ENCODE results near the gene ENPEP. TPM values are rescaled to one million over a fixed set of nuclear protein-coding genes. Genes with fewer than 3 reads are reported as not detected.

Gene ENPEP
- total RNA-seq, 1 experiment from 2014 or later, result 0.33 TPM

DNA sequence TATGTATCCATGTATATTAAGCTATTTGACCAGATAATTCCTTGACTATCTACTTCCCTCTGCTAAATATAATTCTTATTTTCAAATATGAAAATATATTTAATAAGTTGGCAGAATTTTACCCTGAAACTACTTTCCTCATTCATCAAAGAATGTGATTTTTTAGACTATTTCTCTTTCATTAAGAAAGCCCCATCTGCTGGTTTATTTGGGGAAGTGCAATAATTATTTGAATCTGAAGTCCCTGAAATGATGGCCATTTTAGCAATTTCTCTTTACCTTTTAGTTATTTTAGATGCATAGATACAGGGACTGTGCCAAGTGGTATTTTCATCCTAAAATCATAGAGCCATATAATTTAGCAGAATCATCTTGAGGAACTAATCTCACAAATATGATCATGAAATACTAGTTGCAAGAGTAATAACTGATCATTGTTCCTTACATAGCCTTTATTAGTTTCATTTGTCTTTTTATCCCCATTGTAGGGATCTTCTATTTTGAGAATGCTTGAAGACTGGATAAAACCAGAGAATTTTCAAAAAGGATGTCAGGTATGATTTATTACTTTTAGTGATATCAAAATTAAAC lies 39.0 kb downstream of the ENPEP start:
- DNase-seq (ENCODE audit: low spot score) (no peak), ATAC-seq (no peak)
- H3K4me1 Mint-ChIP-seq, result peaks cover 10% of the 10 kb centered on the region
- no peaks in the 10 kb centered on the region for H3K36me3 Mint-ChIP-seq
- H3K4me3 Mint-ChIP-seq, result no peak overlapping the region
- no peak for TF ChIP-seq ETV6 (CRISPR knock-in tag; IDR thresholded peaks at IDR 0.05)
- TF ChIP-seq, protein P1, sequence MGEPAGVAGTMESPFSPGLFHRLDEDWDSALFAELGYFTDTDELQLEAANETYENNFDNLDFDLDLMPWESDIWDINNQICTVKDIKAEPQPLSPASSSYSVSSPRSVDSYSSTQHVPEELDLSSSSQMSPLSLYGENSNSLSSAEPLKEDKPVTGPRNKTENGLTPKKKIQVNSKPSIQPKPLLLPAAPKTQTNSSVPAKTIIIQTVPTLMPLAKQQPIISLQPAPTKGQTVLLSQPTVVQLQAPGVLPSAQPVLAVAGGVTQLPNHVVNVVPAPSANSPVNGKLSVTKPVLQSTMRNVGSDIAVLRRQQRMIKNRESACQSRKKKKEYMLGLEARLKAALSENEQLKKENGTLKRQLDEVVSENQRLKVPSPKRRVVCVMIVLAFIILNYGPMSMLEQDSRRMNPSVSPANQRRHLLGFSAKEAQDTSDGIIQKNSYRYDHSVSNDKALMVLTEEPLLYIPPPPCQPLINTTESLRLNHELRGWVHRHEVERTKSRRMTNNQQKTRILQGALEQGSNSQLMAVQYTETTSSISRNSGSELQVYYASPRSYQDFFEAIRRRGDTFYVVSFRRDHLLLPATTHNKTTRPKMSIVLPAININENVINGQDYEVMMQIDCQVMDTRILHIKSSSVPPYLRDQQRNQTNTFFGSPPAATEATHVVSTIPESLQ (CRISPR knock-in tag; IDR thresholded peaks at IDR 0.05), result no peak
- TF ChIP-seq, protein P2, sequence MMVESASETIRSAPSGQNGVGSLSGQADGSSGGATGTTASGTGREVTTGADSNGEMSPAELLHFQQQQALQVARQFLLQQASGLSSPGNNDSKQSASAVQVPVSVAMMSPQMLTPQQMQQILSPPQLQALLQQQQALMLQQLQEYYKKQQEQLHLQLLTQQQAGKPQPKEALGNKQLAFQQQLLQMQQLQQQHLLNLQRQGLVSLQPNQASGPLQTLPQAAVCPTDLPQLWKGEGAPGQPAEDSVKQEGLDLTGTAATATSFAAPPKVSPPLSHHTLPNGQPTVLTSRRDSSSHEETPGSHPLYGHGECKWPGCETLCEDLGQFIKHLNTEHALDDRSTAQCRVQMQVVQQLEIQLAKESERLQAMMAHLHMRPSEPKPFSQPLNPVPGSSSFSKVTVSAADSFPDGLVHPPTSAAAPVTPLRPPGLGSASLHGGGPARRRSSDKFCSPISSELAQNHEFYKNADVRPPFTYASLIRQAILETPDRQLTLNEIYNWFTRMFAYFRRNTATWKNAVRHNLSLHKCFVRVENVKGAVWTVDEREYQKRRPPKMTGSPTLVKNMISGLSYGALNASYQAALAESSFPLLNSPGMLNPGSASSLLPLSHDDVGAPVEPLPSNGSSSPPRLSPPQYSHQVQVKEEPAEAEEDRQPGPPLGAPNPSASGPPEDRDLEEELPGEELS (CRISPR knock-in tag; IDR thresholded peaks at IDR 0.05), result no peak
- TF ChIP-seq, protein P3, sequence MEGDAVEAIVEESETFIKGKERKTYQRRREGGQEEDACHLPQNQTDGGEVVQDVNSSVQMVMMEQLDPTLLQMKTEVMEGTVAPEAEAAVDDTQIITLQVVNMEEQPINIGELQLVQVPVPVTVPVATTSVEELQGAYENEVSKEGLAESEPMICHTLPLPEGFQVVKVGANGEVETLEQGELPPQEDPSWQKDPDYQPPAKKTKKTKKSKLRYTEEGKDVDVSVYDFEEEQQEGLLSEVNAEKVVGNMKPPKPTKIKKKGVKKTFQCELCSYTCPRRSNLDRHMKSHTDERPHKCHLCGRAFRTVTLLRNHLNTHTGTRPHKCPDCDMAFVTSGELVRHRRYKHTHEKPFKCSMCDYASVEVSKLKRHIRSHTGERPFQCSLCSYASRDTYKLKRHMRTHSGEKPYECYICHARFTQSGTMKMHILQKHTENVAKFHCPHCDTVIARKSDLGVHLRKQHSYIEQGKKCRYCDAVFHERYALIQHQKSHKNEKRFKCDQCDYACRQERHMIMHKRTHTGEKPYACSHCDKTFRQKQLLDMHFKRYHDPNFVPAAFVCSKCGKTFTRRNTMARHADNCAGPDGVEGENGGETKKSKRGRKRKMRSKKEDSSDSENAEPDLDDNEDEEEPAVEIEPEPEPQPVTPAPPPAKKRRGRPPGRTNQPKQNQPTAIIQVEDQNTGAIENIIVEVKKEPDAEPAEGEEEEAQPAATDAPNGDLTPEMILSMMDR (IDR thresholded peaks at IDR 0.05), result peak; percentile 33; the same call in 1 of the 2 replicates
- TF ChIP-seq SOX15 (CRISPR knock-in tag; IDR thresholded peaks at IDR 0.05), result no peak
- no peak for TF ChIP-seq CREB1 (CRISPR knock-in tag; IDR thresholded peaks at IDR 0.05)
- TF ChIP-seq, protein P4, sequence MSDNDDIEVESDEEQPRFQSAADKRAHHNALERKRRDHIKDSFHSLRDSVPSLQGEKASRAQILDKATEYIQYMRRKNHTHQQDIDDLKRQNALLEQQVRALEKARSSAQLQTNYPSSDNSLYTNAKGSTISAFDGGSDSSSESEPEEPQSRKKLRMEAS (CRISPR knock-in tag; IDR thresholded peaks at IDR 0.05), result no peak
- TF ChIP-seq NFATC4 (CRISPR knock-in tag; IDR thresholded peaks at IDR 0.05), result no peak
- TF ChIP-seq NFE2L1 (CRISPR knock-in tag; IDR thresholded peaks at IDR 0.05), result no peak
- ChIA-PET CTCF (interaction anchor here (4.5 to 8.4 kb wide), 2 partner anchors 171 kb away, joined by 55 to 140 read pairs; no protein-coding TSS in a partner anchor), POLR2A (no interaction called here)
- no peak overlapping the region for H3K27ac Mint-ChIP-seq
- no peaks in the 10 kb centered on the region for H3K27me3 Mint-ChIP-seq (ENCODE audit: low read depth)
- no peaks in the 10 kb centered on the region for H3K9me3 Mint-ChIP-seq

DNA sequence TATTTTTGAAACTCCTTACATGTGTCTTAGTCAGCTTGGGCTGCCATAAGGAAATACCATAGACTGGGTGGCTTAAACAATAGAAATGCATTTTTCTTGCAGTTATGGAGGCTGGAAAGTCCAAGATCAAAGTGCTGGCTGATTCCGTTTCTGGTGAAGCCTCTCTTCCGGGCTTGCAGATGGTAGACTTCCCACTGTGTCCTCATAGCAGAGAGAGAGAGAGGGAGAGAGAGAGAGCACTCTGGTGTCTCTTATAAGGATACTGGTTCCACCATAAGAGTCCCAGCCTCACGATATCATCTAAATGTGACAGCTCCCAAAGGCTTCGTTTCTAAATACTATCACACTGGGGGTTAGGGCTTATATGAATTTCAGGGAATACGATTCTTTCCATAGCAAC lies 39.7 kb downstream of the ENPEP start:
- POLR2A ChIA-PET, result no interaction called here
- H3K27me3 Mint-ChIP-seq (ENCODE audit: low read depth), result no peaks in the 10 kb centered on the region
- no peak overlapping the region for H3K4me3 Mint-ChIP-seq
- DNase-seq (ENCODE audit: low spot score), result no peak
- H3K36me3 Mint-ChIP-seq, result no peaks in the 10 kb centered on the region
- no peaks in the 10 kb centered on the region for H3K9me3 Mint-ChIP-seq
- peaks cover 10% of the 10 kb centered on the region for H3K4me1 Mint-ChIP-seq
- no peak overlapping the region for H3K27ac Mint-ChIP-seq
- ATAC-seq, result no peak
- TF ChIP-seq IRF2 (CRISPR knock-in tag; IDR thresholded peaks at IDR 0.05; ENCODE audit: borderline replicate concordance, low read depth) (no peak), CBFB (CRISPR knock-in tag; IDR thresholded peaks at IDR 0.05; ENCODE audit: low read depth) (no peak), SP1 (CRISPR knock-in tag; conservative IDR thresholded peaks at IDR 0.05) (no peak), NFYB (CRISPR knock-in tag; conservative IDR thresholded peaks at IDR 0.05; ENCODE audit: low read depth) (no peak)
- TF ChIP-seq, protein P5, sequence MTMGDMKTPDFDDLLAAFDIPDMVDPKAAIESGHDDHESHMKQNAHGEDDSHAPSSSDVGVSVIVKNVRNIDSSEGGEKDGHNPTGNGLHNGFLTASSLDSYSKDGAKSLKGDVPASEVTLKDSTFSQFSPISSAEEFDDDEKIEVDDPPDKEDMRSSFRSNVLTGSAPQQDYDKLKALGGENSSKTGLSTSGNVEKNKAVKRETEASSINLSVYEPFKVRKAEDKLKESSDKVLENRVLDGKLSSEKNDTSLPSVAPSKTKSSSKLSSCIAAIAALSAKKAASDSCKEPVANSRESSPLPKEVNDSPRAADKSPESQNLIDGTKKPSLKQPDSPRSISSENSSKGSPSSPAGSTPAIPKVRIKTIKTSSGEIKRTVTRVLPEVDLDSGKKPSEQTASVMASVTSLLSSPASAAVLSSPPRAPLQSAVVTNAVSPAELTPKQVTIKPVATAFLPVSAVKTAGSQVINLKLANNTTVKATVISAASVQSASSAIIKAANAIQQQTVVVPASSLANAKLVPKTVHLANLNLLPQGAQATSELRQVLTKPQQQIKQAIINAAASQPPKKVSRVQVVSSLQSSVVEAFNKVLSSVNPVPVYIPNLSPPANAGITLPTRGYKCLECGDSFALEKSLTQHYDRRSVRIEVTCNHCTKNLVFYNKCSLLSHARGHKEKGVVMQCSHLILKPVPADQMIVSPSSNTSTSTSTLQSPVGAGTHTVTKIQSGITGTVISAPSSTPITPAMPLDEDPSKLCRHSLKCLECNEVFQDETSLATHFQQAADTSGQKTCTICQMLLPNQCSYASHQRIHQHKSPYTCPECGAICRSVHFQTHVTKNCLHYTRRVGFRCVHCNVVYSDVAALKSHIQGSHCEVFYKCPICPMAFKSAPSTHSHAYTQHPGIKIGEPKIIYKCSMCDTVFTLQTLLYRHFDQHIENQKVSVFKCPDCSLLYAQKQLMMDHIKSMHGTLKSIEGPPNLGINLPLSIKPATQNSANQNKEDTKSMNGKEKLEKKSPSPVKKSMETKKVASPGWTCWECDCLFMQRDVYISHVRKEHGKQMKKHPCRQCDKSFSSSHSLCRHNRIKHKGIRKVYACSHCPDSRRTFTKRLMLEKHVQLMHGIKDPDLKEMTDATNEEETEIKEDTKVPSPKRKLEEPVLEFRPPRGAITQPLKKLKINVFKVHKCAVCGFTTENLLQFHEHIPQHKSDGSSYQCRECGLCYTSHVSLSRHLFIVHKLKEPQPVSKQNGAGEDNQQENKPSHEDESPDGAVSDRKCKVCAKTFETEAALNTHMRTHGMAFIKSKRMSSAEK (CRISPR knock-in tag; IDR thresholded peaks at IDR 0.05; ENCODE audit: borderline replicate concordance), result no peak
- TF ChIP-seq, protein P6, sequence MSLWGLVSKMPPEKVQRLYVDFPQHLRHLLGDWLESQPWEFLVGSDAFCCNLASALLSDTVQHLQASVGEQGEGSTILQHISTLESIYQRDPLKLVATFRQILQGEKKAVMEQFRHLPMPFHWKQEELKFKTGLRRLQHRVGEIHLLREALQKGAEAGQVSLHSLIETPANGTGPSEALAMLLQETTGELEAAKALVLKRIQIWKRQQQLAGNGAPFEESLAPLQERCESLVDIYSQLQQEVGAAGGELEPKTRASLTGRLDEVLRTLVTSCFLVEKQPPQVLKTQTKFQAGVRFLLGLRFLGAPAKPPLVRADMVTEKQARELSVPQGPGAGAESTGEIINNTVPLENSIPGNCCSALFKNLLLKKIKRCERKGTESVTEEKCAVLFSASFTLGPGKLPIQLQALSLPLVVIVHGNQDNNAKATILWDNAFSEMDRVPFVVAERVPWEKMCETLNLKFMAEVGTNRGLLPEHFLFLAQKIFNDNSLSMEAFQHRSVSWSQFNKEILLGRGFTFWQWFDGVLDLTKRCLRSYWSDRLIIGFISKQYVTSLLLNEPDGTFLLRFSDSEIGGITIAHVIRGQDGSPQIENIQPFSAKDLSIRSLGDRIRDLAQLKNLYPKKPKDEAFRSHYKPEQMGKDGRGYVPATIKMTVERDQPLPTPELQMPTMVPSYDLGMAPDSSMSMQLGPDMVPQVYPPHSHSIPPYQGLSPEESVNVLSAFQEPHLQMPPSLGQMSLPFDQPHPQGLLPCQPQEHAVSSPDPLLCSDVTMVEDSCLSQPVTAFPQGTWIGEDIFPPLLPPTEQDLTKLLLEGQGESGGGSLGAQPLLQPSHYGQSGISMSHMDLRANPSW (CRISPR knock-in tag; conservative IDR thresholded peaks at IDR 0.05; ENCODE audit: low read depth), result no peak
- TF ChIP-seq, protein P7, sequence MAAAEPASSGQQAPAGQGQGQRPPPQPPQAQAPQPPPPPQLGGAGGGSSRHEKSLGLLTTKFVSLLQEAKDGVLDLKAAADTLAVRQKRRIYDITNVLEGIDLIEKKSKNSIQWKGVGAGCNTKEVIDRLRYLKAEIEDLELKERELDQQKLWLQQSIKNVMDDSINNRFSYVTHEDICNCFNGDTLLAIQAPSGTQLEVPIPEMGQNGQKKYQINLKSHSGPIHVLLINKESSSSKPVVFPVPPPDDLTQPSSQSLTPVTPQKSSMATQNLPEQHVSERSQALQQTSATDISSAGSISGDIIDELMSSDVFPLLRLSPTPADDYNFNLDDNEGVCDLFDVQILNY (CRISPR knock-in tag; IDR thresholded peaks at IDR 0.05), result no peak
- TF ChIP-seq, protein P8, sequence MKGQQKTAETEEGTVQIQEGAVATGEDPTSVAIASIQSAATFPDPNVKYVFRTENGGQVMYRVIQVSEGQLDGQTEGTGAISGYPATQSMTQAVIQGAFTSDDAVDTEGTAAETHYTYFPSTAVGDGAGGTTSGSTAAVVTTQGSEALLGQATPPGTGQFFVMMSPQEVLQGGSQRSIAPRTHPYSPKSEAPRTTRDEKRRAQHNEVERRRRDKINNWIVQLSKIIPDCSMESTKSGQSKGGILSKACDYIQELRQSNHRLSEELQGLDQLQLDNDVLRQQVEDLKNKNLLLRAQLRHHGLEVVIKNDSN (CRISPR knock-in tag; IDR thresholded peaks at IDR 0.05), result no peak
- CTCF ChIA-PET, result interaction anchor here (1.2 to 4.5 kb wide), 3 partner anchors 172 to 519 kb away, joined by 4 to 55 read pairs (median 4); no protein-coding TSS in a partner anchor

Measured in WTC11 (cell line).